ENCODE data around the gene RAN.

DNA sequence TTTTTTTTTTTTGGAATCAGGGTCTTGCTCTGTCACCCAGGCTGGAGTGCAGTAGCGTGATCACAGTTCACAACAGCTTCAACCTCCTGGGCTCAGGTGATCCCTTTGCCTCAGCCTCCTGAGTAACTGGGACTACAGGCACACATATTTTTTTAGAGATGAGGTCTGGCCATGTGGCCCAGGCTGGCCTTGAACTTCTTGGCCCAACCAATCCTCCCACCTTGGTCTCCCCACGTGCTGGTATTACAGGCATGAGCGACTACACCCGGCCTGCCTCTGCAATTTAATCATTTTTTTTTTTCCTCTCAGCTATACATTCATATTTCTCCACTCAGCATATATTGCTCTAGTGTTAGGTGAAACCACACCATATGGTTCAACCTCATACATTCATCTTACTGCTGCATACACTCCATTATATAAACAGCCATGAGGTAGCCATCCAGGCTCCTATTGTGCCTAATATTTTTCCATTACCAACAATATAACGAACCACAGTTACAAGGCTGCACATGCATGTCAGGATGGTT, 39.9 kb upstream of the RAN start:
- TF ChIP-seq REST (IDR thresholded peaks at IDR 0.05; ENCODE audit: borderline replicate concordance) (no peak), EP300 (conservative IDR thresholded peaks at IDR 0.05; ENCODE audit: poor library complexity, severe bottlenecking) (no peak), RAD21 (conservative IDR thresholded peaks at IDR 0.05) (no peak), POLR2AphosphoS5 (IDR thresholded peaks at IDR 0.05) (no peak), TAF1 (IDR thresholded peaks at IDR 0.05; ENCODE audit: low read depth) (no peak), EZH2 (IDR thresholded peaks at IDR 0.05; ENCODE audit: borderline replicate concordance, insufficient read depth, low read length, poor library complexity, severe bottlenecking) (no peak)
- TF ChIP-seq, protein P1, sequence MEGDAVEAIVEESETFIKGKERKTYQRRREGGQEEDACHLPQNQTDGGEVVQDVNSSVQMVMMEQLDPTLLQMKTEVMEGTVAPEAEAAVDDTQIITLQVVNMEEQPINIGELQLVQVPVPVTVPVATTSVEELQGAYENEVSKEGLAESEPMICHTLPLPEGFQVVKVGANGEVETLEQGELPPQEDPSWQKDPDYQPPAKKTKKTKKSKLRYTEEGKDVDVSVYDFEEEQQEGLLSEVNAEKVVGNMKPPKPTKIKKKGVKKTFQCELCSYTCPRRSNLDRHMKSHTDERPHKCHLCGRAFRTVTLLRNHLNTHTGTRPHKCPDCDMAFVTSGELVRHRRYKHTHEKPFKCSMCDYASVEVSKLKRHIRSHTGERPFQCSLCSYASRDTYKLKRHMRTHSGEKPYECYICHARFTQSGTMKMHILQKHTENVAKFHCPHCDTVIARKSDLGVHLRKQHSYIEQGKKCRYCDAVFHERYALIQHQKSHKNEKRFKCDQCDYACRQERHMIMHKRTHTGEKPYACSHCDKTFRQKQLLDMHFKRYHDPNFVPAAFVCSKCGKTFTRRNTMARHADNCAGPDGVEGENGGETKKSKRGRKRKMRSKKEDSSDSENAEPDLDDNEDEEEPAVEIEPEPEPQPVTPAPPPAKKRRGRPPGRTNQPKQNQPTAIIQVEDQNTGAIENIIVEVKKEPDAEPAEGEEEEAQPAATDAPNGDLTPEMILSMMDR (IDR thresholded peaks at IDR 0.05; ENCODE audit: poor library complexity, severe bottlenecking), result no peak
